HG03095 (cell line): ENCODE results near the gene NECTIN1.

Experiments
- ATAC-seq: cut with Tn5 transposase; IDR thresholded peaks from one replicate; pipeline ENCODE4 v1.9.1; 2021; ENCODE audit warnings: moderate library complexity; ENCODE audit not compliant: unreplicated experiment

NECTIN1 gene

GRCh38 chr11:119676461-119677020 lies 52.5 kb downstream of the NECTIN1 start:
- ATAC-seq: no peak

DNA sequence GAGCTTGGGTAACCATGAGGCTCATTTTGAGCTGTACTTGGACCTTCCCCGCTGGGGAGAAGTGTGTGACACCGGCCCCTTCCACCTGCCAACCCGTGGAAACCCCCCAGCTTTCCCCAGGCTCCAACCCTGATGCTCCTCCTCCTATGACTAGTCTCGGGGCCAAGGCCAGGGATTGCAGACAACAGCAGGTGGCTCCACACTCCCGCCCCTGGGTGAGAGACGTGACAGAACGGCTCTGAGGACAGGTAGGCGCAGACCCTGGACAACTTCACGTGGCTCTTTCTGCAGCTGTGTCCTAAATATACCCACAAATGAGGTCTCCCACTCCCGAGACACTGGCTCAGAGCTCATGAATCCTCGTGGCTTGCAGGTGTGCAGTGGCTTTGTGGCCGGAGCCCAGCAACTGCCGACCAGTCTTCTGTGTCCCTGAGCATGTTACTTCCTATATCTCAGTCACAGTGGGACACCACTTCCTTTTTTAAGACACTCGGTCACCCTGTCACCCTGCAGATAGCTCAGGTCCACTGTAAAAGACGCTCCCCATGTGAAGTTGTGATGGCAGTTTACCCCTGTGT lies 55.2 kb downstream of the NECTIN1 start:
- ATAC-seq: peak; percentile 88

DNA sequence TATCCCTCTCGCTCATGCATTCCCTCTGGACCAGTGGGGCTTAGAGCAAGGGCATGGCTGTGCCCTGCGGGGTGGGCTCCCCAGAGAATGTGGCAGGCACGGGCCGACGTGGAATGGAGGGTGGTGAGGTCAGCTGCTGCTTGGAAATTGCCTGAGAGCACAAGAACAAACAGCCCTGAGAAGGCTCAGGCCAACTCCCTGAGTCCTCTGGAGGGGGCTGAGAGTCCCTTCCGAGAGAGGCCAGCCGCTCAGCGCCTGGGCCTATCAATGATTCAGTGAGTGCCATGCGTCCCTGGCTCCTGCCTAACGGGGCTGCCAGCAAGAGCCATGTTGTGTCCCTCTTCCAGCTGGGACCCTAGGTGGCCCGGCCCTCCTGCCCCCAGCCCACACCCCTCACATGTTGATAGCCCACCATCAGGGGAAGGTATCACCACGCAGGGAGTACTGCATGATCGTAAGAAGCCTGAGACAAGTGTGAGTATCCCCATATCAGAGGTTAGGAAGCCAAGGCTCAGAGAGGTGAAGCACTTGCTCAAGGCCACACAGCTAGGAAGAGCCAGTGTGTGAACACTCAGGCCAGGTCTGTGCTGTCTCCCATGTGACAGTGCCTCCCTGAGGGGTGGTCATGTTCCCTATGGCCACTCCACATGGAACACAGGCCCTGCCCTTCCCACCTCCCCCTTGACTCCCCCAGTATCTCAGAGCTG lies 55.8 kb downstream of the NECTIN1 start:
- no peak for ATAC-seq

GRCh38 chr11:119672597-119672996 lies 56.4 kb downstream of the NECTIN1 start:
- no peak for ATAC-seq

GRCh38 chr11:119671561-119672015 lies 57.4 kb downstream of the NECTIN1 start:
- no peak for ATAC-seq

GRCh38 chr11:119671051-119671450 lies 57.9 kb downstream of the NECTIN1 start:
- ATAC-seq: no peak

- no peak for ATAC-seq
Observed at GRCh38 chr11:119669487-119669886, 59.5 kb downstream of the NECTIN1 start.

DNA sequence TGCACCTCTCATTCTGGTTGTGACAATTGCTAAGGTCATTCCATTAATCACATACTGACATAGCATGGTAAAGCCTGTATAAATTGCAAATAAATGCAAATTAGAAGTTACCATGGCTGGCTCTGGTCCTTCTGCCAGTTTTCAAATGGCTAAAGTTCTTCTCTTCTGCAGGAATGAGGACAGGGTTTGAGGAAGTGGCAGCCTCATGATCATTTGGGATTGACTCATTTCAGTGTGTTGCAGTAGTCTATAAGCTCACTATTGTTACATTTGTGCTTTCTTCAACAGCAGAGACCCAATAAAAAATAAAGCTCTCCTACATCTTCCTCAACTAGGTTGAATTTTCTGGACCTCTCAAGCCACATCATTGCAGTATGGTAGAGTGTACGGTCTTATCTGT lies 60.3 kb downstream of the NECTIN1 start:
- ATAC-seq: no peak

GRCh38 chr11:119666463-119667131 lies 62.4 kb downstream of the NECTIN1 start:
- ATAC-seq: peak; percentile 73

DNA sequence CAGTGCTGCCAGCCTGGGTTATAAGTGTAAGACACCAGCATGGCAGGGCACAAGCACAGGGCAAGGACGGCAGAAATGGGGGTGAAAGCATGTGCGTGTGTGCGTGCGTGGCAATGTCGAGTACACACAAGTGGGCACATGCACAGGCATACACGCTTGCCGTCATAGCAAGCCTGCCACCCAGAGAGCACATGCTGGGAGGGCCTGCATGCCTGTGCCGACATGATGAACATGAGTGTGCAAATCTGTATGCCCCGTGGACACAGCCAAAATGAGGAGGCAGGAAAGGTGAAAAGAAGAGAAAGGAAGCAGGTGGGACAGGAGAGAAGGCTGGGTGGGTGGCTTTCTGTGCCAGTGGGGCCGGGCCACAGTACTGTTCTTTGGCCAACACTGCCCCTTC lies 62.9 kb downstream of the NECTIN1 start:
- ATAC-seq: no peak

- ATAC-seq: no peak
Observed at GRCh38 chr11:119664701-119665420, 64.1 kb downstream of the NECTIN1 start.

GRCh38 chr11:119664063-119664572 lies 64.9 kb downstream of the NECTIN1 start:
- ATAC-seq: no peak

GRCh38 chr11:119663279-119663678 lies 65.7 kb downstream of the NECTIN1 start:
- ATAC-seq: no peak

DNA sequence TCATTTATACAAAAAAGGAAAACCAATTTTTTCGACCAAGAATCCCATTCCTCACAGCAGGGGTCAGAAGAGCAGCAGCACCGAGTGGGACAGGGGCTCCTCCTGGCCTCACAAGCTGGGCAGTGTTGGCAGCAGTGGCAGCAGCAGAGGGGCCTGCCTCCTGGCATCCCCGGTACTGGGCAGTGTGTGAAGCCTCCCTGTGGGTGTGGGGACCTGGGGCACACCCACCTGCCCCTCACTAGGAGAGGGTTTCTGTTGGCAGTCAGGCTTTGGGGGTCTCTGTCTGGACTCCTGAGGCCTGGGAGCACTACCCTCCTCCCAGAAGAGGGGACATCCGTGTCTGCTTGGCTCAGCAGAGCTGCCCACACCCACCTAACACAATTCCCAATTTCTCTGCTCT lies 67.8 kb downstream of the NECTIN1 start:
- no peak for ATAC-seq

DNA sequence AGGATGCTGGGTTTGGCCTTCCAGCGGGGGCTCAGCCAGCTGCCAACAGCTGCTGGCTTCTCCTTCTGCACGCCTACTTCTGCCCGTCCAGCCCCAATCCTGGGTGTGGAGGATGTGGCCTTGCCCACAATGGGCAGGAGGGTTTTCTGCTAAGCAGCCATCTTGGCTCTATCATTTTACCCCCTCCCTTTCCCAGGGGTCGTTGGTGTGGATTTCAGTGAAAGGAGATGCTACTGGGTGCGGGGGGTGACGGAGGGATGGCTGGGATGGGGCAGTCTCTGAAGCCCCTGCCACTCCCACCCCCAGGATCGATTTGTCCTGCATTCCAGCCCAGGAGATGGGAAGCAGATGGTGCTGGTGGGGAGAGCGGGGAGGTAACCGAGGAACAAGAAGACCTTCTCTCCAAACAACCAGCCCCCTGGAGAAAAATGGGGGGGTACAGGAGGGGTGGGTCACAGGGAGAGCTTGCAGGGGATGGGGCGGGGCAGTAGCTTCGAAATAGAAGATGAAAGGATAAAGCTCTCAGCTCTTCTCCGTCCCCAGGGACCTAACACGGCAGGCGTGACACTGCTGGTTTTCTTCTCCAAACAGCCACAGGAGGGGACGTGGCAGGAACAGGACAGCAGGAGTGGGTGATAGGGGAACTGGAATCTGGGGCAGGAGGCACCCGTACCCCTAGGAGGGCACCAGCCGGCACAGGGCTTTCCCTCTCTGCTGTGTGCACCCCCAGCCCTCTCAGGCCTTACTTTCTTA lies 68.9 kb downstream of the NECTIN1 start:
- ATAC-seq: no peak

GRCh38 chr11:119652907-119653659 lies 75.9 kb downstream of the NECTIN1 start:
- ATAC-seq: no peak

- no peak for ATAC-seq
Observed at GRCh38 chr11:119651802-119652584, 77.0 kb downstream of the NECTIN1 start.

GRCh38 chr11:119650251-119650650 lies 78.7 kb downstream of the NECTIN1 start:
- ATAC-seq: no peak

DNA sequence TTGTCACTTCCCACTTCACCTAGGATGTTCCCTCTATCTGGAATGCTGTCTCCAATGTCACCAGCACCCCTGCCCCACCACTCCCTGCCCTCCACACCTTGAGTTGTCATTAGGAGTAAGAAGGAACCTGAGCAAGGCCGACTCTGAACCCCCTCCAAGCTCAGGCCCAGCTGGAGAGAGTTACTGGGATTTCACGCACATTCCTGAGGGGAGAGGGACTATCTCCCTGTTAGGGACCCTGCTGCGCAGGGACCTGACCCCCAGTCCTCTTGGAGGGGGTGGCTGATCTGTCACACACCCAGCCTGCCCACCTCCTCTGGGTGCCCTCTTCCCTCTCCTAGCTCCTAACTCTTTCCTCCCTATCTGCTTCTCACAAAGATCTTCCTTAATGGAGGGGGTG lies 81.7 kb downstream of the NECTIN1 start:
- no peak for ATAC-seq
